H1 (cell line): ENCODE measurements around the gene ZNF385C. TPM values are rescaled to one million over a fixed set of nuclear protein-coding genes. Genes with fewer than 3 reads are reported as not detected.
"Not testable (repeated sequence)": the region's sequence is repeated elsewhere in the genome, so short reads cannot be mapped to it uniquely, and the experiment has no call there.

ENCODE experiments used
- CTCF ChIA-PET: fragments of 300-600 bp; sonication (Branson Sonifier 250); formaldehyde crosslinking; loops from one replicate; lab custom pipeline; 2021; ENCODE audit not compliant: partially characterized antibody; lab: Charles Lee
- POLR2A ChIA-PET: fragments of 300-600 bp; sonication (Branson Sonifier 250); formaldehyde crosslinking; loops from one replicate; lab custom pipeline; 2021; ENCODE audit warnings: inconsistent platforms; ENCODE audit not compliant: partially characterized antibody; lab: Charles Lee
- DNase-seq, 2 experiments: peaks; one replicate each; pipeline versions ENCODE4 v3.0.0 to v3.0.0-alpha.2; 2010 to 2022; ENCODE audit warnings: low spot score in 2 of 2, low read depth in 1 of 2, mixed read lengths in 1 of 2
- FAIRE-seq: peaks from 2 replicates; lab custom pipeline; 2011; peaks lifted over from hg19 to GRCh38; lab: Jason Lieb, UNC
- H2AFZ ChIP-seq: 2 replicates; pipeline ENCODE4 v1.8.1; 2012; ENCODE audit warnings: low read length, inconsistent platforms
- H2AK5ac ChIP-seq: 2 replicates; pipeline ENCODE4 v1.6.1; 2013; ENCODE audit warnings: low read depth, low read length
- H2BK120ac ChIP-seq: replicated peaks from 2 replicates; pipeline ENCODE3; 2013; ENCODE audit warnings: low read depth, low read length, inconsistent platforms
- H2BK12ac ChIP-seq: 2 replicates; pipeline ENCODE4 v1.6.1; 2013; ENCODE audit warnings: low read depth, low read length
- H2BK15ac ChIP-seq: 2 replicates; pipeline ENCODE4 v1.6.1; 2013; ENCODE audit warnings: low read length
- H2BK20ac ChIP-seq: 2 replicates; pipeline ENCODE4 v1.6.1; 2013; ENCODE audit warnings: low read length
- H2BK5ac ChIP-seq: 2 replicates; pipeline ENCODE4 v1.6.1; 2013; ENCODE audit warnings: low read depth, low read length
- H3K14ac ChIP-seq: 2 replicates; pipeline ENCODE4 v1.6.1; 2013; ENCODE audit warnings: inconsistent platforms; ENCODE audit not compliant: insufficient read length
- H3K18ac ChIP-seq: 2 replicates; pipeline ENCODE4 v1.6.1; 2013; ENCODE audit warnings: low read length; ENCODE audit errors: extremely low read depth
- H3K23ac ChIP-seq: 2 replicates; pipeline ENCODE4 v1.6.1; 2013; ENCODE audit warnings: inconsistent platforms; ENCODE audit not compliant: insufficient read length
- H3K23me2 ChIP-seq: 2 replicates; pipeline ENCODE4 v1.6.1; 2013; ENCODE audit warnings: low read depth, low read length
- H3K27ac ChIP-seq: 2 replicates; pipeline ENCODE4 v1.6.1; 2011; ENCODE audit warnings: low read depth, low read length, inconsistent platforms
- H3K27me3 ChIP-seq, 4 experiments: replicated peaks in 1 of 4; 1 replicate in 1 of 4; 2 replicates in 3 of 4; pipeline versions ENCODE4 v1.6.1 to v1.8.1; 2011 to 2013; ENCODE audit warnings: low read length in 3 of 4, mild to moderate bottlenecking in 3 of 4, inconsistent platforms in 2 of 4, mixed read lengths in 2 of 4, moderate library complexity in 1 of 4; ENCODE audit not compliant: control insufficient read depth in 3 of 4, insufficient read depth in 3 of 4; ENCODE audit errors: extremely low read depth in 1 of 4
- H3K36me3 ChIP-seq, 4 experiments: 2 replicates each; pipeline versions ENCODE4 v1.6.1 to v1.8.1; 2011 to 2013; ENCODE audit warnings: mild to moderate bottlenecking in 4 of 4, low read length in 3 of 4, moderate library complexity in 2 of 4, control low read depth in 1 of 4, inconsistent platforms in 1 of 4; ENCODE audit not compliant: insufficient read depth in 4 of 4, control insufficient read depth in 2 of 4
- H3K4ac ChIP-seq: replicated peaks from 2 replicates; pipeline ENCODE3; 2013; ENCODE audit warnings: low read length, low read depth, mixed read lengths, inconsistent platforms; ENCODE audit not compliant: insufficient read length
- H3K4me1 ChIP-seq, 4 experiments: replicated peaks in 1 of 4; 1 replicate in 1 of 4; 2 replicates in 3 of 4; pipeline versions ENCODE4 v1.6.1 to v1.8.1; 2011 to 2013; ENCODE audit warnings: low read length in 3 of 4, inconsistent platforms in 2 of 4, mixed read lengths in 1 of 4; ENCODE audit not compliant: insufficient read depth in 4 of 4, control insufficient read depth in 3 of 4
- H3K4me2 ChIP-seq, 2 experiments: 2 replicates each; pipeline versions ENCODE4 v1.6.1 to v1.8.1; 2011 to 2013; ENCODE audit warnings: low read depth in 2 of 2, low read length in 2 of 2, control low read depth in 1 of 2, inconsistent platforms in 1 of 2, mild to moderate bottlenecking in 1 of 2; ENCODE audit not compliant: insufficient read depth in 1 of 2
- H3K4me3 ChIP-seq, 4 experiments: fragments of 200-600, 300-600 bp in 1 of 4; sonication (generic), shearing (Covaris generic), sonication (Bioruptor Twin) in 1 of 4; 2 replicates each; pipeline versions ENCODE4 v1.5.1 to v1.8.1; 2011 to 2016; ENCODE audit warnings: low read length in 4 of 4, low read depth in 3 of 4, control low read depth in 2 of 4, inconsistent platforms in 2 of 4, mild to moderate bottlenecking in 2 of 4, mixed read lengths in 1 of 4, moderate library complexity in 1 of 4; ENCODE audit not compliant: insufficient read depth in 2 of 4; ENCODE audit errors: extremely low read depth in 1 of 4
- H3K56ac ChIP-seq: replicated peaks from 2 replicates; pipeline ENCODE3; 2013; ENCODE audit warnings: low read depth, mild to moderate bottlenecking, mixed read lengths, low read length, inconsistent platforms; ENCODE audit not compliant: insufficient read length
- H3K79me1 ChIP-seq: 2 replicates; pipeline ENCODE4 v1.6.1; 2013; ENCODE audit warnings: low read depth, low read length, control low read depth
- H3K79me2 ChIP-seq, 2 experiments: 2 replicates each; pipeline versions ENCODE4 v1.6.1 to v1.8.1; 2012 to 2013; ENCODE audit warnings: low read length in 2 of 2, mild to moderate bottlenecking in 2 of 2, inconsistent platforms in 1 of 2; ENCODE audit not compliant: insufficient read depth in 2 of 2, control insufficient read depth in 1 of 2
- H3K9ac ChIP-seq, 4 experiments: replicated peaks in 1 of 4; 1 replicate in 1 of 4; 2 replicates in 3 of 4; pipeline versions ENCODE4 v1.6.1 to v1.8.1; 2011 to 2013; ENCODE audit warnings: low read depth in 3 of 4, low read length in 3 of 4, control low read depth in 2 of 4, mild to moderate bottlenecking in 2 of 4, moderate library complexity in 2 of 4, inconsistent platforms in 1 of 4; ENCODE audit errors: extremely low read depth in 1 of 4
- H3K9me3 ChIP-seq, 2 experiments: 2 replicates each; pipeline versions ENCODE4 v1.6.1 to v1.8.1; 2012 to 2013; ENCODE audit warnings: mild to moderate bottlenecking in 2 of 2, moderate library complexity in 2 of 2, control low read depth in 1 of 2, inconsistent platforms in 1 of 2, low read depth in 1 of 2, low read length in 1 of 2, mixed read lengths in 1 of 2; ENCODE audit not compliant: insufficient read depth in 2 of 2
- H4K20me1 ChIP-seq, 2 experiments: replicated peaks in 1 of 2; 2 replicates each; pipeline versions ENCODE3 to v1.8.1; 2011 to 2013; ENCODE audit warnings: inconsistent platforms in 2 of 2, low read length in 2 of 2, mild to moderate bottlenecking in 1 of 2; ENCODE audit not compliant: insufficient read depth in 2 of 2, control insufficient read depth in 1 of 2
- H4K5ac ChIP-seq: 2 replicates; pipeline ENCODE4 v1.6.1; 2013; ENCODE audit warnings: low read length, low read depth, mixed read lengths, inconsistent platforms; ENCODE audit not compliant: insufficient read length
- H4K8ac ChIP-seq: 2 replicates; pipeline ENCODE4 v1.8.0; 2013; ENCODE audit warnings: mild to moderate bottlenecking, moderate library complexity, low read length, inconsistent platforms; ENCODE audit not compliant: insufficient read depth; ENCODE audit errors: extremely low read depth
- H4K91ac ChIP-seq: replicated peaks from 2 replicates; pipeline ENCODE3; 2013; ENCODE audit warnings: low read length, mixed read lengths, inconsistent platforms; ENCODE audit not compliant: insufficient read length
- WGBS, 2 experiments: shearing (Covaris generic) in 1 of 2; methylation state at CpG; one replicate each; pipeline versions ENCODE4 v1.1.6 to v1.1.7; 2013 to 2015; ENCODE audit warnings: low lambda C conversion rate in 2 of 2, mixed read lengths in 2 of 2, inconsistent platforms in 1 of 2, low coverage in 1 of 2, missing lambda C conversion rate in 1 of 2; ENCODE audit not compliant: insufficient replicate concordance in 2 of 2, insufficient coverage in 1 of 2, insufficient read length in 1 of 2; ENCODE audit errors: extremely low coverage in 1 of 2, missing lambda C conversion rate in 1 of 2; 5-methylcytosine and 5-hydroxymethylcytosine counted together
- polyA plus RNA-seq, 7 experiments: library from polyadenylated mRNA; depleted of rRNA in 3 of 7; stranded (reverse) in 5 of 7; unstranded in 2 of 7; fragments of >200 nt in 5 of 7; fragments of 200-250 nt in 2 of 7; gene quantifications; 1 replicate in 5 of 7; 2 replicates in 1 of 7; 4 replicates in 1 of 7; pipeline versions ENCODE4 v1.2.1 to v1.2.3, GENCODE V29; 2011 to 2013; ENCODE audit warnings: missing spikeins in 2 of 7, mixed read lengths in 2 of 7
- total RNA-seq: library from RNA; stranded (reverse); fragmentation: NEBNext Ultra II Directional; extraction: Animal tissue kit (Norgen Biotek cat#: 25700); gene quantifications from 2 replicates; pipeline ENCODE4 v1.2.1, GENCODE V29; 2021

ZNF385C gene
- total and polyA plus RNA-seq, 2 of the 8 experiments (the other 6 are each of a cell fraction or from before 2014, with no cell fraction given) = 3.9 to 6.1 TPM

- H4K8ac ChIP-seq, H2BK15ac ChIP-seq, H3K14ac ChIP-seq, H3K23me2 ChIP-seq, H2BK12ac ChIP-seq, H3K4me2 ChIP-seq, DNase-seq, H3K4ac ChIP-seq, H3K4me1 ChIP-seq, H3K9ac ChIP-seq, H2AFZ ChIP-seq, H3K4me3 ChIP-seq, H4K91ac ChIP-seq, H2BK120ac ChIP-seq, H3K56ac ChIP-seq, H3K18ac ChIP-seq, H3K27ac ChIP-seq, H3K9me3 ChIP-seq, FAIRE-seq, H2BK5ac ChIP-seq, H3K36me3 ChIP-seq, H2BK20ac ChIP-seq, H3K23ac ChIP-seq, H3K27me3 ChIP-seq, H2AK5ac ChIP-seq, H4K5ac ChIP-seq: not testable (repeated sequence)
- peaks cover 0 to 54% of the 10 kb centered on the region in 2 experiments; a peak in 2 of 4 replicates for H3K79me2 ChIP-seq
- H3K79me1 ChIP-seq = peaks cover 11% of the 10 kb centered on the region; the same call in 1 of the 2 replicates
- ChIA-PET POLR2A (interaction anchor here (2.0 kb wide), 1 partner anchor 15 kb away, joined by 6 read pairs; no protein-coding TSS in a partner anchor), CTCF (interaction anchor here (0.9 to 3.0 kb wide), 5 partner anchors 10 to 404 kb away, joined by 3 to 19 read pairs (median 7); no protein-coding TSS in a partner anchor)
- H4K20me1 ChIP-seq = peaks cover 9 to 14% of the 10 kb centered on the region in 2 experiments
- WGBS, 2 experiments = 93% methylated on average over 7 of the region's 7 CpGs; no CpG with 5 or more reads in 1 of the 2 experiments
Measured at GRCh38 chr17:42140690-42141089, 42.4 kb upstream of the ZNF385C start.
